GM13976 (cell line): ENCODE data around the gene HMX2.
A peak's percentile ranks its signal among the peaks of the same experiment; 100 is the strongest.

Experiments
- DNase-seq: peaks from one replicate; pipeline ENCODE4 v3.0.0; 2012; ENCODE audit warnings: low spot score
- in situ Hi-C: fragments of 300-500 bp; cut with MboI; formaldehyde crosslinking; loops from one replicate; pipeline ENCODE4 v1.12.0; 2022; ENCODE audit warnings: low sequenced_read_pairs, mixed read lengths, inconsistent platforms; ENCODE audit not compliant: unreplicated experiment
- TF ChIP-seq, protein P1 (sequence below): IDR thresholded peaks from 2 replicates; pipeline ENCODE4 v1.5.1; 2012; ENCODE audit warnings: borderline replicate concordance, mild to moderate bottlenecking; ENCODE audit not compliant: insufficient read depth; ENCODE audit errors: extremely low read depth, missing control alignments, control extremely low read depth

The HMX2 gene

DNA sequence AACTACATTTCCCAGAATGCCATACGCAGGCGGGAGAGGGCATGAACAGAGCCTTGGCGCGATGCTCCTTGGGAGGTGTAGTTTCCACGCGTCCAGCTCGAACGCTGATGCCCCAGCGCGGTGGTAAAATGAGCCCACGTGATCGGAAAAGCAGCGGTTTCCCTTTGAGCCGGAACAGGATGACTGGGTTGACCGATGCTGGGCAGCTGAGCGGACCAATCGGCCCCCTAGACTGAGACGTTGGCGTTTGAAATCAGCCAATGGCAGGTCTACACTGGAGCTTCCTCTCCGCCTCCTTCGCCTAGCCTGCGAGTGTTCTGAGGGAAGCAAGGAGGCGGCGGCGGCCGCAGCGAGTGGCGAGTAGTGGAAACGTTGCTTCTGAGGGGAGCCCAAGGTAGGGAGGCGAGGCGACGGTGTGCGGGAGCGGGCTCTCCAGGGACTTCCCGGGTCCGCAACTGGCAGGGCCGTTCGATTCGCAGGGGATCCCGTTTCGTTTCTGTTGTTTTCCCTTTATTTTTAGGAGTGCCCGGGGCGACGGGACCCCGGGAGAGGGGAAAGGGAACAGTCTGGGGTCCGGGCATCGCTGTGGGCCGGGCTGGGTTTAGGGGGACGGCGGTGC lies 6.3 kb downstream of the HMX2 start, which contains the start of gene BUB3:
TSS of gene BUB3 (plus strand) at position 311 of the 619 bp plus-strand sequence. CDS start 516 bp downstream, outside the sequence.
- DNase-seq = peak; percentile 96
- TF ChIP-seq, protein P1, sequence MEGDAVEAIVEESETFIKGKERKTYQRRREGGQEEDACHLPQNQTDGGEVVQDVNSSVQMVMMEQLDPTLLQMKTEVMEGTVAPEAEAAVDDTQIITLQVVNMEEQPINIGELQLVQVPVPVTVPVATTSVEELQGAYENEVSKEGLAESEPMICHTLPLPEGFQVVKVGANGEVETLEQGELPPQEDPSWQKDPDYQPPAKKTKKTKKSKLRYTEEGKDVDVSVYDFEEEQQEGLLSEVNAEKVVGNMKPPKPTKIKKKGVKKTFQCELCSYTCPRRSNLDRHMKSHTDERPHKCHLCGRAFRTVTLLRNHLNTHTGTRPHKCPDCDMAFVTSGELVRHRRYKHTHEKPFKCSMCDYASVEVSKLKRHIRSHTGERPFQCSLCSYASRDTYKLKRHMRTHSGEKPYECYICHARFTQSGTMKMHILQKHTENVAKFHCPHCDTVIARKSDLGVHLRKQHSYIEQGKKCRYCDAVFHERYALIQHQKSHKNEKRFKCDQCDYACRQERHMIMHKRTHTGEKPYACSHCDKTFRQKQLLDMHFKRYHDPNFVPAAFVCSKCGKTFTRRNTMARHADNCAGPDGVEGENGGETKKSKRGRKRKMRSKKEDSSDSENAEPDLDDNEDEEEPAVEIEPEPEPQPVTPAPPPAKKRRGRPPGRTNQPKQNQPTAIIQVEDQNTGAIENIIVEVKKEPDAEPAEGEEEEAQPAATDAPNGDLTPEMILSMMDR = no peak
- in situ Hi-C loops = loop anchor here (5.0 kb wide), 1 partner anchor 238 kb away; no protein-coding TSS in a partner anchor

DNA sequence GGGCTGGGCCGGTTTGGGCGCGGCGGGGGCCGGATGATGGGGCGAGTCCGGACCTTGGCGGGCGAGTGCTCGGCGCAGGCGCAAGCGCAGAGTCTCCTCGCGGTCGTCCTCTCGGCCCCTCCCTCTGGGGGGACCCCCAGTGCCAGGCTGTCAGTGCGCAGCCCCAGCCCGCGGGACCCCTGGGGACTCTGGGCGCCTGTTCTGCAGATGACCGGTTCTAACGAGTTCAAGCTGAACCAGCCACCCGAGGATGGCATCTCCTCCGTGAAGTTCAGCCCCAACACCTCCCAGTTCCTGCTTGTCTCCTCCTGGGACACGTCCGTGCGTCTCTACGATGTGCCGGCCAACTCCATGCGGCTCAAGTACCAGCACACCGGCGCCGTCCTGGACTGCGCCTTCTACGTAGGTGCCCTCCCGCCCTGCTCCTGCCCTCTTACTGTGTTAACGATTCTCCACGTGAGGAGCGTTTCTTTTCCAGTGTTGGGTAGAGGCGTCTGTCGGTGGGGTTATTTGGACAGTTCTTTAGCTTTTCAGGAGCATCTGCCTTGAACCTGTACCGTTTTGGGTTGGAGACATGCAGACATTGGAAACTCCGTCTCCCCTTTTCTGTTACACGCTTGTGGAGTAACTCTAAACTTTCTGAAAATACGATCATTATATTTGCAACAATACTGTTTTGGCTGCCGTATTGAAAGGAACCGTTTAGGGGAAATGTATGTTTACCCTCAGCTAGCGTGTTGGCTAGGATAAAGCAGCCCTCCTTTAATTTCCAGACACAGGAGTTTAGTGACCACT lies 7.0 kb downstream of the HMX2 start:
- in situ Hi-C loops = loop anchor here (5.0 kb wide), 1 partner anchor 237 kb away; no protein-coding TSS in a partner anchor
- TF ChIP-seq, protein P1 = no peak
- peak; percentile 82 for DNase-seq

DNA sequence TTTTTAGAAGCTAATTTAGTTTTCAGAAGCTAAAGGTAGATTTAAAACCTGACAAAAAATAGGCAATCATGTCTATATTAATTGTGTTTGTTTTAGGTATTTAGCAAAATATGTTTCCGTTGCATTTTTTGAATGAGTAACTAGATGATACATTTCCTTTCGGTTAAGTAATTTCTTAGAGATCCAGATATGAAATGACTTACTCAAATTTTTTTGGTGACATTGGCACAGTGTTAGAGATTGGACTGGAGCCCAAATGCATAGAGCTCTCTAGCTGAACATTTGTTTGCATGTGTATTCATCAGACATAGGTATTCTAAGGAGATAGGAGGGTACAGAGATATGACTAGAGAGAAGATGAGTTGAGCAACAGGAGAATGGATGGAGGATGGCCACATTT lies 8.1 kb downstream of the HMX2 start:
- in situ Hi-C loops = no loop called here
- DNase-seq = no peak
- TF ChIP-seq, protein P1 = no peak

DNA sequence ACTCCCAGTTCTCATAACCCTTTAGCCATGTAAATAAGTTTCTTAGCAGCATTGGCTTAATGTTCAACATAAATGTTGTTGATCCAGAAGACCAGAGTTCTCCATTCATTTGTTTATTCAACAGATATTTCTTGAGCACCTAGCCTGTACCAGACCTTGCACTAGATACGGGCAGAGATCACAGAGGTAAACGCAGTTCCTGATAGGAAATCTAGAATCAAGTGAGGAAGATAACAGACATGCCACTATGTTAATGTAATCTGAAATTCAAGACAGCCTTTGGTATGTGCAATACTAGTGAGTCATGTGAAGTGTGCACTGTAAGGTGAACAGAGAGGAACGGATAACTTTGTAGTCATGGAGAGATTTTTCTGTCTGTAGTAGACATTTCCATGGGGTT lies 9.3 kb downstream of the HMX2 start:
- in situ Hi-C loops = no loop called here
- TF ChIP-seq, protein P1 = no peak
- DNase-seq = no peak

DNA sequence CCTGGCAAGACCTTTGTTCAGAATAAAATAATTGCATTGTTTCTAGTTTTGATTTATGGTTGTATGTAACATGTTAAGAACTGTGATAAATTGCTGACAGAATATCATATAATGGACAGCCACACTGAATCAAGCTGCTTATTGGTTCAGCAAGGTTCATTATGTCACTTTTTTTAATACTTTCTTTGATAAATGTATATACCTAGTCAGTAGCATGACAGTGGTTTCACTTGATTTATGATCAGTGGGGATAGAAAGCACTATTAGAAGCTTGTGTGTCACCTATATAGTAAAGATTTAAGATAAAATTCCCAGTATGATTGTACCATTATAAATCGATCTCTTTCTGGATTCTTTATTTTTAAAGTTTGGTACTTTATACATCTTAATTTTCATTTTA lies 10.7 kb downstream of the HMX2 start:
- TF ChIP-seq, protein P1 = no peak
- in situ Hi-C loops = no loop called here
- DNase-seq = no peak

DNA sequence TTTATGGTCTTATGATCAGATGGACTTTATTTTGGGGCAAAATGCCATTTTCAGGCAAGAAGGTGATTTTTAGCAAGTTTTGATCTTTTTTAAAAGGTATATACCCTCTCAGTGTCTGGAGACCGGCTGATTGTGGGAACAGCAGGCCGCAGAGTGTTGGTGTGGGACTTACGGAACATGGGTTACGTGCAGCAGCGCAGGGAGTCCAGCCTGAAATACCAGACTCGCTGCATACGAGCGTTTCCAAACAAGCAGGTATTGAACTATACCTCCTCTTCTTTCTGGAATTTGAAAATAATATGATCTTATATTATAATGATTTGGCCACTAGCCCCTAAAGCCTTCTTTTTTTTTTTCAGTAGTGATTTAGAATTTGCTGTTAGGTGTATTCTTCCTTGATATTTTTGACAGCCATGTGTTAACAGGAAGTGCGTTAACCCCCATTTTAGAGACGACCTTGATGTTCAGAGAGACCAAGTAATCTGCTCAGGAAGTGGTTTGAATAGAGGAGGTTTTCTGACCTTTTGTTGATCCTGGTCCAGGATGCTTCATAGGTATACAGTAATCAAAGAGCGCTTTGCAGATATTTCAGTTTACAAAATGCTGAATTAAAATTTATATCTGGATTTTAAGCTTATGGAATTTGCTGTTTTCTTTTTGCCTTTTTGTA lies 12.5 kb downstream of the HMX2 start:
- TF ChIP-seq, protein P1 = no peak
- in situ Hi-C loops = no loop called here
- DNase-seq = no peak
